GM18951 (cell line): ENCODE data around the gene ASCL2.

ENCODE experiments used
- POLR2A ChIP-seq: IDR thresholded peaks from 4 replicates; pipeline ENCODE4 v1.6.1; 2011; ENCODE audit warnings: mild to moderate bottlenecking; ENCODE audit not compliant: insufficient read length, insufficient read depth; ENCODE audit errors: extremely low read depth
- in situ Hi-C: fragments of 300-500 bp; cut with MboI; formaldehyde crosslinking; loops from one replicate; pipeline ENCODE4 v1.12.0; 2022; ENCODE audit warnings: low sequenced_read_pairs, mixed read lengths, inconsistent platforms; ENCODE audit not compliant: unreplicated experiment

ASCL2 gene

DNA sequence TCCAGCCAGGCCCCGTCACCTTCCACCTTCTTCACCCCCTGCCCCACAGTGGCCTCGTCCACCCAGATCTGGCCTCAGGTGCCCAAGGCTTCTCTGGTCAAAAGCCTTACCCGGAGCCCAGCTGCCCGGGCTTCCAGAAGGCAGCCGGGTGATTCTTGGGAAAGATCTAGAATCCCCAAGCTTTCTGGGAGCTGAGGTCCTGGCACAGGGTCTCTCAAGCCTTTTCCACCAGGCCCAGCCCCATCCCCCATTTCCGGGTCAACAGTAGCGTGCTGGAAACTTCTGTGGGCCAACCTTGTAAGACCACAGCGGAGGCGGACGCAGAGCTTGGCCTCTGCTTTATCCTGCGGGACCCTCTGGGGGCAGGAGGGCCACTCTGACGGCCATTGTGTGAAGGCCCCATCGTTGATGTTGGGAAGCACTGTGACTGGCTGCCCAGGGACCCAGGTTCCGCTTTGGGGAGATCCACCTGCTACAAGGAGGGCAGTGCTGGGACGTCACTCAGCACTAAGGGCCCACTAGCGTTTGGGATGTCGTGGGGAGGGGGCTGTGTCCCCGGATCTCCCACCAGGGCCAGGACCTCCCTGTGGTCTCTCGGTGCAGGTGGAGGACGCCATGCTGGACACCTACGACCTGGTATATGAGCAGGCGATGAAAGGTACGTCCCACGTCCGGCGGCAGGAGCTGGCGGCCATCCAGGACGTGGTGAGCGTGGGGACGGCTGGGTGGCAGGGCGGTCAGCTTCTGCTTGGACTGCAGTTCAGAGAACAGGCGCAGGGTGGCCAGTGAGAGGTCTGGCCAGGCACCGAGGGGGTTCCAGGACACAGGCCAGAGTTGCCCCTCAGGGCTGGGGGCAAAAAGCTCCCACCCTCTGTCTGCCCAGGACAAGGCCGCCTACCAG, 42.9 kb upstream of the ASCL2 start:
- TF ChIP-seq POLR2A = no peak
- in situ Hi-C loops = no loop called here

GRCh38 chr11:2312232-2313042, 42.0 kb upstream of the ASCL2 start:
- TF ChIP-seq POLR2A = no peak
- in situ Hi-C loops = no loop called here

- no peak for TF ChIP-seq POLR2A
- in situ Hi-C loops = no loop called here
Measured at GRCh38 chr11:2311353-2312133, 41.2 kb upstream of the ASCL2 start.

GRCh38 chr11:2310786-2311352, 40.5 kb upstream of the ASCL2 start:
- in situ Hi-C loops = no loop called here
- no peak for TF ChIP-seq POLR2A

DNA sequence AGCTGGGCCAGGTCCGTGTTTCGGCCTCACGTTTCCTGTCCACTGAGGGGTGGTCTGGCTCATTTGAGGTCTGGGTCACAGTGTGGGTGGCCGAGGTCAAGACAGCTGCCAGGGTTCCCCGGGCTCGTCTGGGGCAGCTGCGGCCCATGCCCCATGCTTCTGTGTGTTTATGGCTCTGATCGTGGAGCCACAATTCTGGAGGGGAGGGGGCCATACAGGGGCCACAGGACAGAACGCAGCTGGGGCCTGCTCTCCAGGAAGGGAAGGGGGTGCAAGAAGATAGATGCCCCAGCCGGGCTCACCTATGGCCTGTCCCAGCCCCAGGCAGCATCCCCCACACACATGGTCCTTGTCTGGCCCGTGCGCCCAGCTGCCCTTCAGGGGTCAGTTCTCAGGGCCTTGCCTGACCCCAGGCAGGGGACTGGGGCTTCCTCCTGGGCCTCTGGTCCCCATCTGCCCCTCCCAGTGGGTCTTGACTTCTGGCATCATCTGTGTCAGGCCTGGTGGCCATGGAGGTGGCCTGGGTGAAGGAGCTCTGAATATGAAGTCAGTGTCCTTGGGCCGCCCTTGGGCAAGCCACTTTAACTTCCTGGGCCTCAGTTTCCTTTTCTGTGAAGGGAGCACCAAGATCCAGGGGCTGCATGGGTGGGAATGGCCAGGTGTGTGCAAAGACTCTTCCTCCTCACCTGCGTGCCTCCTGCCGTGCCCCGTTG, 39.8 kb upstream of the ASCL2 start:
- no peak for TF ChIP-seq POLR2A
- in situ Hi-C loops = no loop called here

DNA sequence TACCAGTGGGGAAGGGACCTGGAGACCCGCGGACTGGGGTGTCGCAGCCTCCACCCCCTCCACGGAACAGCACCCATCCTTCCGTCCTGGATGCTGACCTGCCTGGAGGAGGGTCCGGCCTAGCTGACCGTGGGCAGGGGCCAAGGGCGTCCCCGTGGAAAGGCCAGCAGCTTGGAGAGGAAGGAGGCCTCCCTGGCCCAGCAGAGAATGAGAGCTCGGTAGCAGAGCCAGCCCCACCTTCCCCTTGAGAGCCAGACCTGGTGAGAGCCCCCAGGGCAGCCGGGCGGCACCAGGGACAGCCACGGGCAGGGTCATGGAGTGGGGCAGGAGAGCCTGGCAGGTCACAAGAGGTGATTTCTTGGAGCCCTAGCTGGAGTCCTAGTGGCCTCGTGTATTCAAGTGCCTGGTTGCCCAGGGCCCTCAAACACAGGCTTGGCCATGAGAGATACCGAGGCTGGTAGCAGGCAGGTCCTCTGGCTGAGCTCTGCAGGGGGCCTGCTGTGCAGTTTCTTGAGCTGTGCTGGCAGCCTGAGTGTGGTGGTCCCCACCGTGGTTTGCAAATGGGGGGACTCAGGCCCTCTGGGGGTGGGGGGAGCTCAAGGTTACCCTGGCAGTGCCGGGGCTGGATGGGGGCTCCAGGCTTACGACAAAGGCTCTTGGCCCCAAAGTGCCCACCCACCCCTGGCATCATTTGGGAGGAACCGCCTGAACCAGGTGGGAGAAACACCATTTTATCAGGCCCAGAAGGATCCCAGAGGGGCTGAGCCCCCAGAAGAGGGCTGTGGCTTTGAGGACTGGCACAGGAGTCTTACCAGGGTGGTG, 39.1 kb upstream of the ASCL2 start:
- in situ Hi-C loops = no loop called here
- no peak for TF ChIP-seq POLR2A

DNA sequence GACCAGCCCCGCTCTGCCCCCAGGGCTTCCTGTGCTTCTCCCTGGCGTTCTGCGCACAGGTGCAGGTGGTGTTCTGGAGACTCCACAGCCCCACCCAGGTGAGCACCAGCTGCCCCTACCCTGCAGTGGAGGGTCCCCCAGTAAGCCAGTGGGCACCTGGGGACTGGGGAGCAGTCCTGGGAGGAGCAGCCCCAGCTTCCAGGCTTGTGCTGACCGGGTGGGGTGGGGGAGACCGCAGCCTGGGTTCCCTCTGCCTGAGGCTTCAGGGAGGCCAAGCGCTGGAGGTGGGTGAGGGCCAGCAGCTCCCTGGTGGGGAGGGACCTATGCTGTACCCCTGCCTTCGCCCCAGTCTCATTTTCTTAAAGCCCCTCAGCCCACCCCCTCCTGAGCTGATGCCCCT, 38.3 kb upstream of the ASCL2 start:
- TF ChIP-seq POLR2A = no peak
- in situ Hi-C loops = no loop called here

GRCh38 chr11:2307501-2308331, 37.3 kb upstream of the ASCL2 start:
- in situ Hi-C loops = no loop called here
- TF ChIP-seq POLR2A = no peak

DNA sequence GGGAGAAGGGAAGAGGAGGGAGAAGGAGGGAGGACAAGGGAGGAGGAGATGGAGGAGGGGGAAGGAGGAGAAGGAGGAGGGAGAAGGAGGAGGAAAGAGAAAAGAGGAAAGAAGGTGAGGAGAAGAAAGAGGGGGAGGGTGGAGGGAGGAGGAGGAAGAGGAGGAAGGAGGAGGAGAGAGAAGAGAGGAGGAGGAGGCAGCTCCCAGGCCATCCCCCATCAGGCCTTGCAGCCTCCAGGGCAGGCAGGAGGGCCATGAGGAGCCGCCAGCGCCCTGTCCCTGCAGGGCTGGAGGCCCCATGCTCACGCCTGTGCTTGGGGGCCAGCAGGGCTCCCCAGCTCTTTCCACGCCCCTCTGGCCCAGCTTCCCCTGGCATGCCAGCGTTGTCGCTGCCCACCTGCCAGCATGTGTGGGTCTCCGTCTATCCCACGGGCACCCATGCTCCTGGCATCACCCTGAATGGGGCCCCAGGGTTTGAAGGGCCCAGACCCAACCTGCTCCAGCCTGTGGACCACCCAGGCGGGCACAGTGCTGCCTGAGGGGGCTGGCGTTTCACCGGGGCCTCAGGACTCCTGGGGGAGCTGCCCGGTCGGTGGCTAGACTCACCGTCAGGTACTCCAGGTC, 36.6 kb upstream of the ASCL2 start:
- in situ Hi-C loops = no loop called here
- no peak for TF ChIP-seq POLR2A

DNA sequence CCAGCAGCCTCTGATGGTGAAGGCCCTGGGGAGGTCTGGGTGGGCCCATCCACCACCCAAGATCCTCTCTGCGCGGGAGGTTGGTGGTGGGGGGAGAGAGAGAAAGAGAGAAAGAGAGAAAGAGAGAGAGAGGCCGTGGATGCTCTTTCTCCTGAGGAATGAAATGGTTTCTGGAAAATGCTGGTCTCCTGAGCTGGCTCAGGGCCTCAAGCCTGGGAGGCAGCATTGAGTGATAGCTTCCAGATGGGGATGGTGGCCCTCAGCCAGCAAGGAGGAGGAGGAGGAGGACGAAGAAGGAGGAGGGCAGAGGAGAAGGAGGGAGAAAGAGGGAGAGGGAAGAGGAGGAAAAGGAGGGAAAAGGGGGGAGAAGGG, 36.0 kb upstream of the ASCL2 start:
- TF ChIP-seq POLR2A = no peak
- in situ Hi-C loops = no loop called here
